NCI-H524 treated with DMSO at 0.1 percent for 48 hours (cell line): Measurements from ENCODE around the gene MT1E.
"Not testable (repeated sequence)": the region's sequence is repeated elsewhere in the genome, so short reads cannot be mapped to it uniquely, and the experiment has no call there.

Source experiments
- DNase-seq: peaks from one replicate; lab custom pipeline; 2025; lab: John Stamatoyannopoulos, UW

MT1E gene

GRCh38 chr16:56647641-56648431 lies 22.3 kb downstream of the MT1E start:
- no peak for DNase-seq

GRCh38 chr16:56649271-56649670 lies 23.7 kb downstream of the MT1E start:
- DNase-seq = no peak

GRCh38 chr16:56649820-56650219 lies 24.2 kb downstream of the MT1E start:
- no peak for DNase-seq

- no peak for DNase-seq
Measured at GRCh38 chr16:56651586-56651985, 26.0 kb downstream of the MT1E start, which contains the start of gene MT1B. Gene MT1B, plus strand, starts transcription at chr16:56651886. Its CDS starts 68 bp downstream, at chr16:56651954.

- DNase-seq = no peak
Measured at GRCh38 chr16:56652600-56652999, 27.0 kb downstream of the MT1E start.

GRCh38 chr16:56653218-56653617 lies 27.6 kb downstream of the MT1E start:
- no peak for DNase-seq

- no peak for DNase-seq
Measured at GRCh38 chr16:56657555-56658326, 32.2 kb downstream of the MT1E start, which contains the start of gene MT1F. Gene MT1F, plus strand, starts transcription at chr16:56657959. Its CDS starts 100 bp downstream, at chr16:56658059.

GRCh38 chr16:56658327-56658875 lies 32.8 kb downstream of the MT1E start:
- no peak for DNase-seq

GRCh38 chr16:56662357-56663354 lies 37.1 kb downstream of the MT1E start:
- DNase-seq = no peak

- DNase-seq = no peak
Measured at GRCh38 chr16:56664506-56664905, 38.9 kb downstream of the MT1E start.

- not testable (repeated sequence) for DNase-seq
Measured at GRCh38 chr16:56665286-56666261, 40.0 kb downstream of the MT1E start.

- no peak for DNase-seq
Measured at GRCh38 chr16:56667581-56668571, 42.3 kb downstream of the MT1E start, which contains the start of gene MT1G. Gene MT1G, minus strand, starts transcription at chr16:56668065. Its CDS starts 72 bp downstream, at chr16:56667993.

GRCh38 chr16:56669005-56669839 lies 43.6 kb downstream of the MT1E start, which contains the start of gene MT1H:
Gene MT1H, plus strand, starts transcription at chr16:56669814. Its CDS starts 71 bp downstream, at chr16:56669885.
- no peak for DNase-seq

GRCh38 chr16:56669840-56670619 lies 44.4 kb downstream of the MT1E start:
- DNase-seq = no peak

- no peak for DNase-seq
Measured at GRCh38 chr16:56670620-56670934, 45.0 kb downstream of the MT1E start.

- DNase-seq = not testable (repeated sequence)
Measured at GRCh38 chr16:56671691-56672090, 46.1 kb downstream of the MT1E start.

- not testable (repeated sequence) for DNase-seq
Measured at GRCh38 chr16:56672171-56672570, 46.6 kb downstream of the MT1E start.
